K562 (cell line): Measurements from ENCODE around the gene RNLS. TPM values are rescaled to one million over a fixed set of nuclear protein-coding genes. Genes with fewer than 3 reads are reported as not detected.

Experiments
- ATAC-seq: fragments of 200-7000 bp; cut with Tn5 transposase; 3 replicates; pipeline ENCODE4 v1.9.1; 2020; ENCODE audit warnings: moderate library complexity
- BruUV-seq: library from RNA; stranded (reverse); fragments of 400-500 nt; replicated peaks from 2 replicates; lab custom pipeline; 2021; lab: Mats Ljungman, UMichigan
- CTCF ChIA-PET: fragments of 300-600 bp; formaldehyde crosslinking; extraction: SDS; loops from one replicate; lab custom pipeline; 2021; ENCODE audit warnings: low intra/inter-chr PET ratio; lab: Yijun Ruan, JAX
- POLR2A ChIA-PET: fragments of 300-600, 350-650 bp; sonication (Branson Sonifier 250); formaldehyde crosslinking; extraction: SDS; loops from one replicate; lab custom pipeline; 2021; ENCODE audit warnings: antibody characterized with exemption, inconsistent platforms; lab: Yijun Ruan, JAX
- DNase-seq, 4 experiments: peaks; one replicate each; pipeline versions ENCODE4 v3.0.0 to v3.0.0-alpha.2; 2011 to 2018; ENCODE audit warnings: low spot score in 3 of 4, mixed read lengths in 3 of 4; ENCODE audit errors: extremely low read depth in 1 of 4
- FAIRE-seq: peaks from 2 replicates; lab custom pipeline; 2011; peaks lifted over from hg19 to GRCh38; lab: Jason Lieb, UNC
- H2AFZ ChIP-seq: 2 replicates; pipeline ENCODE4 v1.6.0; 2011; ENCODE audit warnings: low read depth, low read length, control low read depth, inconsistent platforms
- H3K27ac ChIP-seq: fragments of 200-600 bp; 3 replicates; pipeline ENCODE4 v1.8.0; 2011; ENCODE audit warnings: low read depth, mild to moderate bottlenecking, control low read depth, inconsistent platforms, low read length, moderate library complexity, mixed read lengths; ENCODE audit errors: extremely low read depth
- H3K27me3 ChIP-seq, 2 experiments: fragments of 300-600 bp in 1 of 2; 2 replicates in 1 of 2; 3 replicates in 1 of 2; pipeline versions ENCODE4 v1.6.0 to v1.8.0; 2011; ENCODE audit warnings: inconsistent platforms in 2 of 2, low read length in 2 of 2, mild to moderate bottlenecking in 1 of 2, mixed read lengths in 1 of 2, moderate library complexity in 1 of 2; ENCODE audit not compliant: control insufficient read depth in 2 of 2, insufficient read depth in 2 of 2
- H3K36me3 ChIP-seq: fragments of 300-600 bp; 3 replicates; pipeline ENCODE4 v1.8.0; 2011; ENCODE audit warnings: mild to moderate bottlenecking, low read length, inconsistent platforms; ENCODE audit not compliant: control insufficient read depth, insufficient read depth
- H3K4me1 ChIP-seq, 2 experiments: fragments of 200-600 bp in 1 of 2; replicated peaks in 1 of 2; 2 replicates in 1 of 2; 3 replicates in 1 of 2; pipeline versions ENCODE4 v1.5.1 to v1.8.0; 2011; ENCODE audit warnings: inconsistent platforms in 2 of 2, low read length in 2 of 2, mild to moderate bottlenecking in 1 of 2, mixed read lengths in 1 of 2, moderate library complexity in 1 of 2; ENCODE audit not compliant: control insufficient read depth in 2 of 2, insufficient read depth in 2 of 2
- H3K4me2 ChIP-seq: 2 replicates; pipeline ENCODE4 v1.6.1; 2011; ENCODE audit warnings: low read length, control low read depth, inconsistent platforms, mixed read lengths; ENCODE audit not compliant: insufficient read depth
- H3K4me3 ChIP-seq: fragments of 200-600 bp; sonication (generic), shearing (Covaris generic); 2 replicates; pipeline ENCODE4 v1.5.1; 2016; ENCODE audit warnings: control low read depth, inconsistent platforms
- H3K79me2 ChIP-seq: fragments of 200-600 bp; 3 replicates; pipeline ENCODE4 v1.8.0; 2011; ENCODE audit warnings: low read length, inconsistent platforms; ENCODE audit not compliant: control insufficient read depth, insufficient read depth
- H3K9ac ChIP-seq, 2 experiments: 2 replicates each; pipeline versions ENCODE4 v1.6.0 to v1.6.1; 2011; ENCODE audit warnings: low read depth in 2 of 2, low read length in 2 of 2, control low read depth in 1 of 2, inconsistent platforms in 1 of 2, mild to moderate bottlenecking in 1 of 2, mixed read lengths in 1 of 2; ENCODE audit not compliant: insufficient read depth in 1 of 2
- H3K9me1 ChIP-seq: one replicate; pipeline ENCODE4 v1.6.0; 2011; ENCODE audit warnings: inconsistent platforms, mild to moderate bottlenecking, low read length, moderate library complexity; ENCODE audit not compliant: control insufficient read depth, insufficient read depth
- H3K9me3 ChIP-seq: replicated peaks from 2 replicates; pipeline ENCODE4 v1.5.1; 2011; ENCODE audit warnings: low read depth, low read length, inconsistent platforms; ENCODE audit not compliant: control insufficient read depth, insufficient read depth
- H4K20me1 ChIP-seq: replicated peaks from 2 replicates; pipeline ENCODE4 v1.6.1; 2011; ENCODE audit warnings: low read length, inconsistent platforms, mixed read lengths; ENCODE audit not compliant: control insufficient read depth, insufficient read depth
- DNMT1 ChIP-seq: fragments of 450-650 bp; IDR thresholded peaks from 2 replicates; pipeline ENCODE4 v1.6.1; 2016; ENCODE audit warnings: antibody characterized with exemption, mild to moderate bottlenecking
- HBP1 ChIP-seq: fragments of 450-650 bp; formaldehyde crosslinking; IDR thresholded peaks from 2 replicates; pipeline ENCODE4 v1.4.0; 2022; ENCODE audit warnings: missing genetic modification characterization
- IRF2 ChIP-seq: sonication (generic); formaldehyde crosslinking; IDR thresholded peaks from 2 replicates; pipeline ENCODE4 v1.8.1; 2022; ENCODE audit warnings: mild to moderate bottlenecking, missing genetic modification reagents
- KLF16 ChIP-seq: IDR thresholded peaks from 2 replicates; pipeline ENCODE4 v1.6.1; 2016; ENCODE audit warnings: antibody characterized with exemption
- PTBP1 ChIP-seq: fragments of 200-400 bp; formaldehyde crosslinking; IDR thresholded peaks from 2 replicates; pipeline ENCODE4 v1.6.1; 2017; ENCODE audit warnings: low read depth, low read length
- SMARCA5 ChIP-seq: fragments of 450-650 bp; IDR thresholded peaks from 2 replicates; pipeline ENCODE4 v1.6.1; 2016
- ZBTB1 ChIP-seq: sonication (generic); formaldehyde crosslinking; IDR thresholded peaks from 2 replicates; pipeline ENCODE4 v1.8.1; 2023; ENCODE audit warnings: missing genetic modification reagents, low read depth, mild to moderate bottlenecking, borderline replicate concordance
- ZNF699 ChIP-seq: fragments of 250-450 bp; sonication (Bioruptor Pico); IDR thresholded peaks from 2 replicates; pipeline ENCODE4 v1.8.0; 2021; ENCODE audit warnings: mild to moderate bottlenecking, moderate library complexity; ENCODE audit not compliant: insufficient replicate concordance
- ZNF780A ChIP-seq: fragments of 250-450 bp; sonication (Bioruptor Pico); IDR thresholded peaks from 2 replicates; pipeline ENCODE4 v1.5.0; 2021; ENCODE audit warnings: mild to moderate bottlenecking
- WGBS: fragments of 100-300 bp; shearing (Covaris generic); methylation state at CpG from one replicate; pipeline ENCODE4 v1.1.6; 2016; ENCODE audit warnings: low coverage, mixed read lengths; ENCODE audit not compliant: insufficient coverage; ENCODE audit errors: missing lambda C conversion rate; 5-methylcytosine and 5-hydroxymethylcytosine counted together
- in situ Hi-C: fragments of 300-500 bp; cut with MboI; formaldehyde crosslinking; loops from 4 replicates; pipeline ENCODE4 v1.15.0; 2018; ENCODE audit warnings: inconsistent platforms, mixed read lengths
- intact Hi-C: fragments of 100-400 bp; cut with micrococcal nuclease; formaldehyde crosslinking; loops from 2 replicates; pipeline ENCODE4 v1.14.2; 2022
- polyA plus RNA-seq, 8 experiments: library from polyadenylated mRNA; depleted of rRNA in 4 of 8; stranded (reverse) in 5 of 8; unstranded in 3 of 8; fragments of >200 nt; fragmentation: Nextera tagmentation in 2 of 8; fragmentation: Illumina TruSeq in 1 of 8; extraction: Ambion mirVana in 2 of 8; extraction: Trizol in 1 of 8; gene quantifications; 2 replicates each; pipeline versions ENCODE4 v1.2.1 to v1.2.3, GENCODE V29; 2011 to 2014; ENCODE audit warnings: inconsistent platforms in 1 of 8, missing spikeins in 1 of 8
- total RNA-seq, 7 experiments: library from RNA; depleted of rRNA in 6 of 7; stranded (reverse); fragments of >200 nt in 6 of 7; fragmentation: Illumina TruSeq in 2 of 7; extraction: Trizol in 2 of 7; gene quantifications; 2 replicates each; pipeline versions ENCODE4 v1.2.1 to v1.2.3, GENCODE V29; 2011 to 2021; ENCODE audit warnings: low replicate concordance in 1 of 7

The RNLS gene
- total and polyA plus RNA-seq, 9 of the 15 experiments (the other 6 are each of a cell fraction or from before 2014, with no cell fraction given), result 0.14 to 0.72 (median 0.41) TPM; not detected in 3

- no peak for TF ChIP-seq PTBP1
- TF ChIP-seq ZNF780A (CRISPR knock-in tag), result no peak
- TF ChIP-seq ZNF699 (CRISPR knock-in tag), result no peak
These were observed 74.3 kb downstream of the RNLS start (continued) for GRCh38 chr10:88508796-88509195.

GRCh38 chr10:88507826-88508453 is 75.2 kb downstream of the RNLS start:
- Histone ChIP-seq H3K9me3 (no peaks in the 10 kb centered on the region), H3K79me2 (no peaks in the 10 kb centered on the region), H3K36me3 (no peaks in the 10 kb centered on the region), H3K9ac (no peak overlapping the region), H3K9me1 (no peaks in the 10 kb centered on the region), H2AFZ (no peak overlapping the region), H3K27ac (no peak overlapping the region), H3K4me1 (no peaks in the 10 kb centered on the region), H3K4me2 (no peak overlapping the region), H3K4me3 (no peak overlapping the region), H3K27me3 (no peaks in the 10 kb centered on the region), H4K20me1 (no peaks in the 10 kb centered on the region)
- CTCF ChIA-PET, result interaction anchor here (0.6 kb wide), 1 partner anchor 173 kb away, joined by 3 read pairs; no protein-coding TSS in a partner anchor
- no TSS peak for BruUV-seq
- no peak for FAIRE-seq
- TF ChIP-seq DNMT1, result no peak
- no peak for TF ChIP-seq ZBTB1
- no peak for TF ChIP-seq IRF2 (CRISPR knock-in tag)
- TF ChIP-seq HBP1 (CRISPR knock-in tag), result no peak
- TF ChIP-seq KLF16, result no peak
- no peak for TF ChIP-seq SMARCA5
- no peak for DNase-seq
- POLR2A ChIA-PET, result no interaction called here
- 0% methylated on average over 3 of the region's 3 CpGs for WGBS
- in situ Hi-C loops, result no loop called here
- no peak for ATAC-seq
- intact Hi-C loops, result no loop called here
